Right lobe of liver (tissue), 4 donors: ENCODE results near the gene WNT3.

Experiments
- POLR2A ChIP-seq: fragments of 450-650 bp; IDR thresholded peaks from one replicate; pipeline ENCODE4 v1.6.1; 2017; ENCODE audit warnings: antibody characterized with exemption, mild to moderate bottlenecking
- TF ChIP-seq, protein P1 (sequence below), 4 donors: fragments of 200-600 bp in 3 of 4; fragments of 450-650 bp in 1 of 4; IDR thresholded peaks; one replicate each; pipeline versions ENCODE4 v1.5.1 to v1.8.0; 2016 to 2022; ENCODE audit warnings: antibody characterized with exemption in 4 of 4, mild to moderate bottlenecking in 2 of 4
- donor health status: DM: no; HTN: no; CAD: no.
- donor health status: DM: no; HTN: no; CAD: no.
- donor health status: DM: no; HTN: yes; CAD: no.

DNA sequence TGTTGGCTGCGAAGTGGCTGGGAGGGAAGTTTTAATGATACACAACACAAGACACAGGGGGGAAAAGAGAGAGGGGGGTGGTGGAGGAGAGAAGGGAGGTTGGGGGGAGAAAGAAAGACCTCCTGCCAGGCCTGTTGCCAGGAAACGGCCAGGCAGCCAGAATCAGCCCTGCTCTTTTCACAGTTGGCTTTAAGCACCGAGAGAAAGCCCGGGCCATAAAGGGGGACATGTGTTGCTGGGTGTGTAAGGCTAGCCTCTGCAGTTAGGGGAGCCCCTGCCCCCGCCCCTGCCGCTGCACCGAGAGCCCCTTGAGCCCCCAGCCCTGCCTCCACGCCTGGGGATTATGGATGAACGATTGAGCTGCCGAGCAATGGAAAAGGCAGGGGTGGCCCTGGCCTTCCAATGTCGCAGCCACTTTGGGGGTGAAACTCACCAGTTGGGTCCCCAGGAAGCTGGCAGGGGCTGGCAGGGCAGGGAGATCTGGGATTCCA, 13.9 kb upstream of the WNT3 start:
- TF ChIP-seq POLR2A, result no peak
- TF ChIP-seq, protein P1, sequence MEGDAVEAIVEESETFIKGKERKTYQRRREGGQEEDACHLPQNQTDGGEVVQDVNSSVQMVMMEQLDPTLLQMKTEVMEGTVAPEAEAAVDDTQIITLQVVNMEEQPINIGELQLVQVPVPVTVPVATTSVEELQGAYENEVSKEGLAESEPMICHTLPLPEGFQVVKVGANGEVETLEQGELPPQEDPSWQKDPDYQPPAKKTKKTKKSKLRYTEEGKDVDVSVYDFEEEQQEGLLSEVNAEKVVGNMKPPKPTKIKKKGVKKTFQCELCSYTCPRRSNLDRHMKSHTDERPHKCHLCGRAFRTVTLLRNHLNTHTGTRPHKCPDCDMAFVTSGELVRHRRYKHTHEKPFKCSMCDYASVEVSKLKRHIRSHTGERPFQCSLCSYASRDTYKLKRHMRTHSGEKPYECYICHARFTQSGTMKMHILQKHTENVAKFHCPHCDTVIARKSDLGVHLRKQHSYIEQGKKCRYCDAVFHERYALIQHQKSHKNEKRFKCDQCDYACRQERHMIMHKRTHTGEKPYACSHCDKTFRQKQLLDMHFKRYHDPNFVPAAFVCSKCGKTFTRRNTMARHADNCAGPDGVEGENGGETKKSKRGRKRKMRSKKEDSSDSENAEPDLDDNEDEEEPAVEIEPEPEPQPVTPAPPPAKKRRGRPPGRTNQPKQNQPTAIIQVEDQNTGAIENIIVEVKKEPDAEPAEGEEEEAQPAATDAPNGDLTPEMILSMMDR (IDR thresholded peaks at IDR 0.05), result no peak
